DND-41 (cell line): ENCODE results near the gene SMIM32.

Experiments
- ATAC-seq: fragments of 200-7000 bp; cut with Tn5 transposase; 3 replicates; pipeline ENCODE4 v1.9.1; 2021; ENCODE audit warnings: low read depth; ENCODE audit not compliant: insufficient read depth
- DNase-seq: peaks from one replicate; pipeline ENCODE4 v3.0.0-alpha.2; 2020
- H2AFZ ChIP-seq: 2 replicates; pipeline ENCODE4 v1.6.0; 2012; ENCODE audit warnings: low read depth, low read length
- H3K27ac ChIP-seq: 2 replicates; pipeline ENCODE4 v1.5.1; 2012; ENCODE audit warnings: low read length, inconsistent platforms
- H3K27me3 ChIP-seq: fragments of 200-600 bp; sonication (generic); 2 replicates; pipeline ENCODE4 v1.6.0; 2012; ENCODE audit warnings: low read length, mild to moderate bottlenecking, inconsistent platforms; ENCODE audit not compliant: insufficient read depth, poor library complexity
- H3K36me3 ChIP-seq: 2 replicates; pipeline ENCODE4 v1.5.1; 2012; ENCODE audit warnings: low read length, inconsistent platforms; ENCODE audit not compliant: insufficient read depth
- H3K4me1 ChIP-seq: 2 replicates; pipeline ENCODE4 v1.5.1; 2012; ENCODE audit warnings: mild to moderate bottlenecking, low read length; ENCODE audit not compliant: insufficient read depth
- H3K4me2 ChIP-seq: 2 replicates; pipeline ENCODE4 v1.6.0; 2012; ENCODE audit warnings: mild to moderate bottlenecking, moderate library complexity, low read length, inconsistent platforms; ENCODE audit not compliant: insufficient read depth
- H3K4me3 ChIP-seq, 2 experiments: fragments of 200-600 bp in 1 of 2; shearing (Covaris generic) in 1 of 2; 2 replicates each; pipeline ENCODE4 v1.5.1; 2012 to 2016; ENCODE audit warnings: inconsistent platforms in 2 of 2, low read length in 2 of 2, mild to moderate bottlenecking in 2 of 2, low read depth in 1 of 2, moderate library complexity in 1 of 2
- H3K79me2 ChIP-seq: 2 replicates; pipeline ENCODE4 v1.6.0; 2012; ENCODE audit warnings: low read length, inconsistent platforms; ENCODE audit not compliant: insufficient read depth
- H3K9ac ChIP-seq: 2 replicates; pipeline ENCODE4 v1.6.0; 2012; ENCODE audit warnings: low read depth, mild to moderate bottlenecking, inconsistent platforms, low read length, moderate library complexity
- H3K9me3 ChIP-seq: 2 replicates; pipeline ENCODE4 v1.5.1; 2012; ENCODE audit warnings: low read length, moderate library complexity, mild to moderate bottlenecking, inconsistent platforms; ENCODE audit not compliant: insufficient read depth, severe bottlenecking
- H4K20me1 ChIP-seq: 2 replicates; pipeline ENCODE4 v1.6.0; 2012; ENCODE audit warnings: low read length; ENCODE audit not compliant: insufficient read depth
- CTCF ChIP-seq: IDR thresholded peaks from 2 replicates; pipeline ENCODE4 v1.5.1; 2012; ENCODE audit warnings: borderline replicate concordance, low read length, moderate library complexity, mild to moderate bottlenecking; ENCODE audit not compliant: poor library complexity, severe bottlenecking; ENCODE audit errors: extremely low read depth
- EZH2 ChIP-seq: IDR thresholded peaks from 3 replicates; pipeline ENCODE4 v1.6.1; 2012; ENCODE audit warnings: borderline replicate concordance, low read depth, mild to moderate bottlenecking, moderate library complexity, low read length, inconsistent platforms; ENCODE audit not compliant: severe bottlenecking

Gene SMIM32

GRCh38 chr5:136240894-136241293 lies 47.9 kb upstream of the SMIM32 start:
- H3K79me2 ChIP-seq = no peaks in the 10 kb centered on the region
- no peaks in the 10 kb centered on the region for H3K27me3 ChIP-seq
- TF ChIP-seq CTCF = no peak
- no peak for TF ChIP-seq EZH2
- no peak for DNase-seq
- H4K20me1 ChIP-seq = no peaks in the 10 kb centered on the region
- ATAC-seq = no peak
- H3K36me3 ChIP-seq = no peaks in the 10 kb centered on the region
- no peak overlapping the region for H3K4me2 ChIP-seq
- H3K4me3 ChIP-seq = no peak overlapping the region
- H3K27ac ChIP-seq = no peak overlapping the region
- no peaks in the 10 kb centered on the region for H3K9me3 ChIP-seq
- H3K4me1 ChIP-seq = no peaks in the 10 kb centered on the region
- no peak overlapping the region for H3K9ac ChIP-seq
- no peak overlapping the region for H2AFZ ChIP-seq

GRCh38 chr5:136236479-136237083 lies 43.6 kb upstream of the SMIM32 start:
- H4K20me1 ChIP-seq = no peaks in the 10 kb centered on the region
- TF ChIP-seq CTCF (no peak), EZH2 (no peak)
- ATAC-seq = no peak
- H3K36me3 ChIP-seq = no peaks in the 10 kb centered on the region
- H3K79me2 ChIP-seq = no peaks in the 10 kb centered on the region
- no peak overlapping the region for H3K9ac ChIP-seq
- H3K27me3 ChIP-seq = peaks cover 6% of the 10 kb centered on the region
- H3K4me3 ChIP-seq = no peak overlapping the region
- H2AFZ ChIP-seq = no peak overlapping the region
- no peaks in the 10 kb centered on the region for H3K9me3 ChIP-seq
- H3K27ac ChIP-seq = no peak overlapping the region
- no peaks in the 10 kb centered on the region for H3K4me1 ChIP-seq
- no peak overlapping the region for H3K4me2 ChIP-seq
- DNase-seq = no peak

GRCh38 chr5:136235321-136235720 lies 42.4 kb upstream of the SMIM32 start:
- ATAC-seq = no peak
- TF ChIP-seq CTCF (no peak), EZH2 (no peak)
- no peak overlapping the region for H3K27ac ChIP-seq

GRCh38 chr5:136232316-136232715 lies 39.4 kb upstream of the SMIM32 start:
- Histone ChIP-seq H3K9ac (no peak overlapping the region), H3K27ac (no peak overlapping the region), H3K36me3 (no peaks in the 10 kb centered on the region), H3K79me2 (no peaks in the 10 kb centered on the region), H2AFZ (no peak overlapping the region), H3K4me1 (no peaks in the 10 kb centered on the region), H3K4me3 (no peak overlapping the region), H3K4me2 (no peak overlapping the region), H3K9me3 (no peaks in the 10 kb centered on the region), H3K27me3 (peaks cover 12% of the 10 kb centered on the region), H4K20me1 (no peaks in the 10 kb centered on the region)
- ATAC-seq (no peak), DNase-seq (no peak)
- TF ChIP-seq EZH2 (no peak), CTCF (no peak)

More at GRCh38 chr5:136235321-136235720, 42.4 kb upstream of the SMIM32 start:
- H3K4me1 ChIP-seq = no peaks in the 10 kb centered on the region
- H3K36me3 ChIP-seq = no peaks in the 10 kb centered on the region
- DNase-seq = no peak
- no peak overlapping the region for H3K4me3 ChIP-seq
- no peaks in the 10 kb centered on the region for H3K79me2 ChIP-seq
- H4K20me1 ChIP-seq = no peaks in the 10 kb centered on the region
- no peaks in the 10 kb centered on the region for H3K9me3 ChIP-seq
- H3K27me3 ChIP-seq = peaks cover 6% of the 10 kb centered on the region
- H3K9ac ChIP-seq = no peak overlapping the region
- H3K4me2 ChIP-seq = no peak overlapping the region
- H2AFZ ChIP-seq = no peak overlapping the region
